C4-2B (cell line): ENCODE results near the gene KLF15.
"Not testable (repeated sequence)": the region's sequence is repeated elsewhere in the genome, so short reads cannot be mapped to it uniquely, and the experiment has no call there.

Experiments
- H3K27ac ChIP-seq: fragments of 450-650 bp; 2 replicates; pipeline ENCODE4 v1.5.1; 2017
- ZFX ChIP-seq: fragments of 450-650 bp; IDR thresholded peaks from 2 replicates; pipeline ENCODE4 v1.6.1; 2017
- TF ChIP-seq, protein P1 (sequence below): fragments of 450-650 bp; conservative IDR thresholded peaks from 2 replicates; pipeline ENCODE4 v1.5.1; 2017; ENCODE audit warnings: mild to moderate bottlenecking

Gene KLF15

DNA sequence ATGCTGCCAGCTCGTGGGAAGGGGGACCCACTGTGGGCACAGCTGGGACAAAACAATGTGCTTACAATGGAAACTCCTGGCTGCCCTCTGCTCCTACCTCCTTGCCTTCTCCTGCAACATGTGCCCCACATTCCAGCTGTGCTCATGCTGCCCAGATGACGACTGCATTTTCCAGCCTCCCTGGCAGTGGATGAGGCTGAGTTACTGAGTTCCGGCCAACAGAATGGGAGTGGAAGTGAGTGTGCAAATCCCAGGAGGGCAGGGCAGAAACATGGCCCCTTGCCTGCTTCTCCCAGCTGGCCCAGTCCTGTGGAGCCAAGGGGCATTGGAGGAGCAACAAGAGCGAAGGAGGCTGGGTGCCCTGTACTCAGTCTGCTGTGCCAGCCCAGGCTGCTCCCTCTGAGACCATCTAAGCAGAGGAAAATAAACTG is 17.1 kb downstream of the KLF15 start:
- no peak overlapping the region for H3K27ac ChIP-seq
- no peak for TF ChIP-seq ZFX
- TF ChIP-seq, protein P1, sequence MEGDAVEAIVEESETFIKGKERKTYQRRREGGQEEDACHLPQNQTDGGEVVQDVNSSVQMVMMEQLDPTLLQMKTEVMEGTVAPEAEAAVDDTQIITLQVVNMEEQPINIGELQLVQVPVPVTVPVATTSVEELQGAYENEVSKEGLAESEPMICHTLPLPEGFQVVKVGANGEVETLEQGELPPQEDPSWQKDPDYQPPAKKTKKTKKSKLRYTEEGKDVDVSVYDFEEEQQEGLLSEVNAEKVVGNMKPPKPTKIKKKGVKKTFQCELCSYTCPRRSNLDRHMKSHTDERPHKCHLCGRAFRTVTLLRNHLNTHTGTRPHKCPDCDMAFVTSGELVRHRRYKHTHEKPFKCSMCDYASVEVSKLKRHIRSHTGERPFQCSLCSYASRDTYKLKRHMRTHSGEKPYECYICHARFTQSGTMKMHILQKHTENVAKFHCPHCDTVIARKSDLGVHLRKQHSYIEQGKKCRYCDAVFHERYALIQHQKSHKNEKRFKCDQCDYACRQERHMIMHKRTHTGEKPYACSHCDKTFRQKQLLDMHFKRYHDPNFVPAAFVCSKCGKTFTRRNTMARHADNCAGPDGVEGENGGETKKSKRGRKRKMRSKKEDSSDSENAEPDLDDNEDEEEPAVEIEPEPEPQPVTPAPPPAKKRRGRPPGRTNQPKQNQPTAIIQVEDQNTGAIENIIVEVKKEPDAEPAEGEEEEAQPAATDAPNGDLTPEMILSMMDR: no peak

- TF ChIP-seq ZFX: no peak
- TF ChIP-seq, protein P1: no peak
These were observed 17.7 kb downstream of the KLF15 start for GRCh38 chr3:126339466-126339865.

DNA sequence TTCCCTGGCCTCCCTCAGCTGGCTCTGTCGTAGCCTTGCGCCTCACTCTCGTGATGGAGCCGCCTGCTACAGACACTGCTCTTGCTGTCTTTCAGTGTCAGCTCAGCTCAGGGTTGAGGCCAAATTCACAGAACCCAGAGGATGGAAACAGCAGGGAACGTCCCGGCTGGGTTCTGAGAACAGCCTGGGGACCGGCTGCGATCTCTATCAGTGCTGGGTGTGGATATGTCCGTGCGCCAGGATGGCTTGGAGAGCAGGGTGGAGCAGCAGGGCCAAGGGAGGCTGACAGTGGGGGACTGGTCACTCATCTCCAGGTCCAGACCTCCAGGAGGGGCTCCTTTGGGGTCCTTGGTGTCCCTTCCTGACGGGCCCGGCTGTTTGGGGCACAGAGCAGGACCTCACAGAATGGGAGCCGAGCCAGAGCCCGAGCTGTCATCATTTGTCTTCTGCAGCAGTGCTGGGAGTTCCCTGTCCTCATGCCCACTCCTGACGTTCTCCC is 18.4 kb downstream of the KLF15 start:
- no peak overlapping the region for H3K27ac ChIP-seq
- TF ChIP-seq, protein P1: no peak
- no peak for TF ChIP-seq ZFX

More at GRCh38 chr3:126339466-126339865, 17.7 kb downstream of the KLF15 start:
- H3K27ac ChIP-seq: no peak overlapping the region

DNA sequence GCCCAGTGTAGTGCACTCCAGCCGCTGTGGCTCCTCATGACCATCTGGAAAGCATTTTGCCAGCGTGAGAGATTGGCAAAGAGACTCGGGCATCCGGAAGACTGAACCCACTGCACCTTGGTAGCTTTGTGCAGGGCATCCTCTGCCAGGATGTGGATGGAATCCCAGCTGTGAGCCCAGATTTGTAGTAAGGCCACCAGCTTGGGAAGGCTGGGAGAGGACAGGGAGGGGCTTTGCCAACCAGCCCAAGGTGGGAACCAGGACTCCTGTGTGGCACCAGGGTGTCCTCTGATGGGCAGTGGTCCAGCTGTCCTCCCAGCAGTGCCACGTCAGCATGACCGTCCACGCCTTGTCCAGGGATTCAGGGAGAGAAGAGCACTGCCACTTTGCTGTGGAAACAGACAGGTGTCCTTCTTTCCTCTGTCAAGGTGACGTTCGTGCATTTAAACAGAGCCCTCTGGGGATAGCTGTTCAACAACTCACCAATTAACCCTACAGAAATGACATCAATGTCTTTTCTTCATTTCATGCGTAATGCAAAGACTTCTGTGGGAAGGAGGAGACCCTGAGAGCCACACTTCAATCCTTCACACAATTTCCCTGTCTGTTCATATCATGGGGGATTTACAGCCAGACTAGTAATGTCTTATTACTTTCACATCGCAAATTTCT is 19.1 kb downstream of the KLF15 start:
- H3K27ac ChIP-seq: no peak overlapping the region
- TF ChIP-seq ZFX: no peak
- TF ChIP-seq, protein P1: no peak

- not testable (repeated sequence) for H3K27ac ChIP-seq
These were observed 25.3 kb downstream of the KLF15 start for GRCh38 chr3:126331812-126332336.

- TF ChIP-seq, protein P1: no peak
- TF ChIP-seq ZFX: no peak
- no peak overlapping the region for H3K27ac ChIP-seq
These were observed 27.1 kb downstream of the KLF15 start for GRCh38 chr3:126329927-126330725.

DNA sequence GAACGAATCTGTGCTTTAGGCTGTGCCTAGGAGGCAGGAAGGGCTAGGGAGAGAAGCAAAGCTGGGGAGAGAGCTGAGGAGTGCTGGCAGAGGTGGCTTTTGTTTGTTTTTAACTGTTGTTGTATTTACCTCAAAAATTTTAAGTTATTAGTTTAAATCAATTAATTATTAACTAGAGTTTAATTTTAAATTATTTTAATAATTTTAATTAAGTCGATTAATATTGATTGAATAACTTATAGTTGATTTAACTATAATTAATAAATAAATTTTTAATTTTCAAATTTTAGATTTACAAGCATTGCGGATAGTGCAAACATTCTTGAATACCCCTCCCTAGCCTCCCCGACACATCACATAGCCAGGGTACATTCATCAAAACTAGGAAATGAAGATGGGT is 30.6 kb downstream of the KLF15 start:
- no peak overlapping the region for H3K27ac ChIP-seq
- TF ChIP-seq, protein P1: no peak
- no peak for TF ChIP-seq ZFX
